Measurements from ENCODE around the gene REV1.

REV1 gene

DNA sequence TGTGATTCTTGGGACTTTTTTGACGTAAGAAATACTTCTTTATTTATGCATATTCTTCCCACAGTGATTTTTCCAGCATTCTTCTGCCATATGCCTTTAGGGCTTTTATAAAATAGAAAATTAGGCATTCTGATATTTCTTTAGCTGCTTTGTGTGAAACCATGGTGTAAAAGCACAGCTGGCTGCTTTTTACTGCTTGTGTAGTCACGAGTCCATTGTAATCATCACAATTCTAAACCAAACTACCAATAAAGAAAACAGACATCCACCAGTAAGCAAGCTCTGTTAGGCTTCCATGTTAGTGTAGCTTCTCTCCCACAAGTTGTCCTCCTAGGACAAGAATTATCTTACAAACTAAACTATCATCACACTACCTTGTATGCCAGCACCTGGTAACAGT lies 90.0 kb downstream of the REV1 start:
- no peaks in the 10 kb centered on the region for H3K4me1 ChIP-seq (ENCODE audit: control insufficient read depth, low read depth, low read length)
- H4K8ac ChIP-seq (ENCODE audit: low read depth, low read length): no peak overlapping the region
- H3K4ac ChIP-seq (ENCODE audit: low read depth, low read length): no peak overlapping the region
- H3K27me3 ChIP-seq (ENCODE audit: insufficient read depth, low read length, poor library complexity): no peaks in the 10 kb centered on the region
- WGBS (ENCODE audit: extremely low coverage, insufficient coverage, low lambda C conversion rate): no CpG with 5 or more reads among the region's 2 CpGs
- H3K23ac ChIP-seq (ENCODE audit: low read length): no peak overlapping the region
- no peak overlapping the region for H2BK15ac ChIP-seq (replicated peaks; ENCODE audit: low read depth)
- H4K5ac ChIP-seq (ENCODE audit: low read length): no peak overlapping the region
- H3K56ac ChIP-seq (ENCODE audit: low read length): no peak overlapping the region
- no peak overlapping the region for H3K4me3 ChIP-seq (ENCODE audit: low read length)
- H2AK5ac ChIP-seq (ENCODE audit: low read length): no peak overlapping the region
- no peak overlapping the region for H2BK120ac ChIP-seq (ENCODE audit: low read depth, low read length)
- H3K27ac ChIP-seq (ENCODE audit: low read depth, low read length): no peak overlapping the region
- no peak for DNase-seq
- H3K79me2 ChIP-seq (ENCODE audit: control insufficient read depth, insufficient read depth, low read length): no peaks in the 10 kb centered on the region
- H3K4me2 ChIP-seq (ENCODE audit: low read length): no peak overlapping the region
- H3K9ac ChIP-seq (ENCODE audit: low read length): no peak overlapping the region
- H2BK5ac ChIP-seq (ENCODE audit: low read length): no peak overlapping the region
- H3K79me1 ChIP-seq (ENCODE audit: low read length): no peaks in the 10 kb centered on the region
- peaks cover 5% of the 10 kb centered on the region for H3K36me3 ChIP-seq (ENCODE audit: control insufficient read depth, insufficient read depth, low read length)
- no peak overlapping the region for H3K18ac ChIP-seq (ENCODE audit: low read length)

DNA sequence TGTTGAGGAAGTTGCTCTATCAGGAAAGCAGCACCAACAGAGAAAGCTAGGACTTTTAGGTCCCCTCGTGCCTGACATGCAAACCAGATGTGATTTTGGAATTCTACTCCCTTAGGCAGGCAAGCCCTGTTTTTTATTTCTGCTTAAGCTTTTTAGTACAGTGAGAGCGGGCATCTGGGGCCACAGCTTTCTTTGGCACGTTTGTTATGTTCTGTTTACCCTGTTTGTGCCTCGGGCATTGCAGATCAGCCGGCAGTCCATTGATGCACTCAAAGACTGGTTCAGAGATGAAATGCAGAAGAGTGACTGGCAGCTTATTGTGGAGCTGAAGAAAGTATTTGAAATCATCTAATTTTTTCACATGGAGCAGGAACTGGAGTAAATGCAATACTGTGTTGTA lies 90.8 kb downstream of the REV1 start:
- Histone ChIP-seq H3K79me1 (ENCODE audit: low read length) (no peaks in the 10 kb centered on the region), H3K79me2 (ENCODE audit: control insufficient read depth, insufficient read depth, low read length) (no peaks in the 10 kb centered on the region), H3K27ac (ENCODE audit: low read depth, low read length) (no peak overlapping the region), H3K4me2 (ENCODE audit: low read length) (no peak overlapping the region), H3K4me1 (ENCODE audit: control insufficient read depth, low read depth, low read length) (no peaks in the 10 kb centered on the region), H2BK120ac (ENCODE audit: low read depth, low read length) (no peak overlapping the region), H2BK15ac (replicated peaks; ENCODE audit: low read depth) (no peak overlapping the region), H4K5ac (ENCODE audit: low read length) (no peak overlapping the region), H2BK5ac (ENCODE audit: low read length) (no peak overlapping the region), H3K23ac (ENCODE audit: low read length) (no peak overlapping the region), H4K8ac (ENCODE audit: low read depth, low read length) (no peak overlapping the region), H3K4ac (ENCODE audit: low read depth, low read length) (no peak overlapping the region), H3K4me3 (ENCODE audit: low read length) (no peak overlapping the region), H3K27me3 (ENCODE audit: insufficient read depth, low read length, poor library complexity) (no peaks in the 10 kb centered on the region), H3K9ac (ENCODE audit: low read length) (no peak overlapping the region), H2AK5ac (ENCODE audit: low read length) (no peak overlapping the region), H3K56ac (ENCODE audit: low read length) (no peak overlapping the region), H3K18ac (ENCODE audit: low read length) (no peak overlapping the region), H3K36me3 (ENCODE audit: control insufficient read depth, insufficient read depth, low read length) (peaks cover 5% of the 10 kb centered on the region)
- DNase-seq: no peak
- no CpG with 5 or more reads among the region's 5 CpGs for WGBS (ENCODE audit: extremely low coverage, insufficient coverage, low lambda C conversion rate)

DNA sequence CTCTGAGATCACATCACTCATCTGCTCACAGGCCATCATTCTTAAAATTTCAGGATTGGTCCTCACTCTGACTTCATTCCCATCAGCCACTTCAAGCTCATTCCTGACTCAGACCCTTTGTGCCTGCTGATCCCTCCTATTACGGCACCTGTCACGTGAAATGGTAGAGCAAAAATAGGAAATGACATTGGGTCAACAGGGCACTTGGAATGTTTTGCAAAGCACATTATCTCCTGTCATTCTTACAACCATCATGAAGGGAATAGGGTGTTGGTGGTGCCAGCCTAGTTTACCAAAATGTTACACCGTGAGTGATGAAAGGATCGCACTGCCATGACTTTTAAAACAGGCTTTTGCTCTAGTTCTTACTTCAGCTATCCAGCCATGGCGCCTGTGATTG lies 91.5 kb downstream of the REV1 start:
- no peak overlapping the region for H3K4ac ChIP-seq (ENCODE audit: low read depth, low read length)
- no peaks in the 10 kb centered on the region for H3K27me3 ChIP-seq (ENCODE audit: insufficient read depth, low read length, poor library complexity)
- no peak overlapping the region for H2BK15ac ChIP-seq (replicated peaks; ENCODE audit: low read depth)
- H3K4me3 ChIP-seq (ENCODE audit: low read length): no peak overlapping the region
- no peak overlapping the region for H3K56ac ChIP-seq (ENCODE audit: low read length)
- no peak overlapping the region for H3K23ac ChIP-seq (ENCODE audit: low read length)
- H3K18ac ChIP-seq (ENCODE audit: low read length): no peak overlapping the region
- no peak overlapping the region for H2AK5ac ChIP-seq (ENCODE audit: low read length)
- H4K5ac ChIP-seq (ENCODE audit: low read length): no peak overlapping the region
- H3K36me3 ChIP-seq (ENCODE audit: control insufficient read depth, insufficient read depth, low read length): peaks cover 8% of the 10 kb centered on the region
- no peaks in the 10 kb centered on the region for H3K79me2 ChIP-seq (ENCODE audit: control insufficient read depth, insufficient read depth, low read length)
- no peak overlapping the region for H3K4me2 ChIP-seq (ENCODE audit: low read length)
- H3K4me1 ChIP-seq (ENCODE audit: control insufficient read depth, low read depth, low read length): no peaks in the 10 kb centered on the region
- no peak overlapping the region for H3K27ac ChIP-seq (ENCODE audit: low read depth, low read length)
- no peak for DNase-seq
- no peak overlapping the region for H2BK5ac ChIP-seq (ENCODE audit: low read length)
- H4K8ac ChIP-seq (ENCODE audit: low read depth, low read length): no peak overlapping the region
- no peak overlapping the region for H2BK120ac ChIP-seq (ENCODE audit: low read depth, low read length)
- H3K79me1 ChIP-seq (ENCODE audit: low read length): no peaks in the 10 kb centered on the region
- no CpG with 5 or more reads among the region's 5 CpGs for WGBS (ENCODE audit: extremely low coverage, insufficient coverage, low lambda C conversion rate)
- no peak overlapping the region for H3K9ac ChIP-seq (ENCODE audit: low read length)

GRCh38 chr2:99397266-99397920 lies 92.4 kb downstream of the REV1 start:
- no CpG with 5 or more reads among the region's 3 CpGs for WGBS (ENCODE audit: extremely low coverage, insufficient coverage, low lambda C conversion rate)
- H3K36me3 ChIP-seq (ENCODE audit: control insufficient read depth, insufficient read depth, low read length): peaks cover 8% of the 10 kb centered on the region
- no peak overlapping the region for H3K9ac ChIP-seq (ENCODE audit: low read length)
- no peak overlapping the region for H3K18ac ChIP-seq (ENCODE audit: low read length)
- H2BK15ac ChIP-seq (replicated peaks; ENCODE audit: low read depth): no peak overlapping the region
- H4K8ac ChIP-seq (ENCODE audit: low read depth, low read length): no peak overlapping the region
- no peak overlapping the region for H4K5ac ChIP-seq (ENCODE audit: low read length)
- no peak overlapping the region for H3K4me2 ChIP-seq (ENCODE audit: low read length)
- no peaks in the 10 kb centered on the region for H3K79me2 ChIP-seq (ENCODE audit: control insufficient read depth, insufficient read depth, low read length)
- H2AK5ac ChIP-seq (ENCODE audit: low read length): no peak overlapping the region
- no peak overlapping the region for H2BK120ac ChIP-seq (ENCODE audit: low read depth, low read length)
- no peaks in the 10 kb centered on the region for H3K79me1 ChIP-seq (ENCODE audit: low read length)
- no peak overlapping the region for H3K4ac ChIP-seq (ENCODE audit: low read depth, low read length)
- H3K4me1 ChIP-seq (ENCODE audit: control insufficient read depth, low read depth, low read length): no peaks in the 10 kb centered on the region
- DNase-seq: no peak
- H3K23ac ChIP-seq (ENCODE audit: low read length): no peak overlapping the region
- H3K27ac ChIP-seq (ENCODE audit: low read depth, low read length): no peak overlapping the region
- H2BK5ac ChIP-seq (ENCODE audit: low read length): no peak overlapping the region
- H3K27me3 ChIP-seq (ENCODE audit: insufficient read depth, low read length, poor library complexity): no peaks in the 10 kb centered on the region
- no peak overlapping the region for H3K4me3 ChIP-seq (ENCODE audit: low read length)
- no peak overlapping the region for H3K56ac ChIP-seq (ENCODE audit: low read length)

- H3K9ac ChIP-seq (ENCODE audit: low read length): no peak overlapping the region
- WGBS (ENCODE audit: extremely low coverage, insufficient coverage, low lambda C conversion rate): no CpG with 5 or more reads among the region's 3 CpGs
- no peak overlapping the region for H3K56ac ChIP-seq (ENCODE audit: low read length)
- no peak overlapping the region for H3K4ac ChIP-seq (ENCODE audit: low read depth, low read length)
- H3K23ac ChIP-seq (ENCODE audit: low read length): no peak overlapping the region
- no peak overlapping the region for H2BK120ac ChIP-seq (ENCODE audit: low read depth, low read length)
- no peak for DNase-seq
- no peak overlapping the region for H2AK5ac ChIP-seq (ENCODE audit: low read length)
- H3K79me1 ChIP-seq (ENCODE audit: low read length): no peaks in the 10 kb centered on the region
- H3K79me2 ChIP-seq (ENCODE audit: control insufficient read depth, insufficient read depth, low read length): no peaks in the 10 kb centered on the region
- no peak overlapping the region for H2BK5ac ChIP-seq (ENCODE audit: low read length)
- no peak overlapping the region for H3K27ac ChIP-seq (ENCODE audit: low read depth, low read length)
- no peaks in the 10 kb centered on the region for H3K4me1 ChIP-seq (ENCODE audit: control insufficient read depth, low read depth, low read length)
- H3K18ac ChIP-seq (ENCODE audit: low read length): no peak overlapping the region
- H3K36me3 ChIP-seq (ENCODE audit: control insufficient read depth, insufficient read depth, low read length): peaks cover 9% of the 10 kb centered on the region
- no peak overlapping the region for H3K4me3 ChIP-seq (ENCODE audit: low read length)
- no peak overlapping the region for H4K5ac ChIP-seq (ENCODE audit: low read length)
- H2BK15ac ChIP-seq (replicated peaks; ENCODE audit: low read depth): no peak overlapping the region
- H3K4me2 ChIP-seq (ENCODE audit: low read length): no peak overlapping the region
- H4K8ac ChIP-seq (ENCODE audit: low read depth, low read length): no peak overlapping the region
- H3K27me3 ChIP-seq (ENCODE audit: insufficient read depth, low read length, poor library complexity): no peaks in the 10 kb centered on the region
These were observed 94.2 kb downstream of the REV1 start for GRCh38 chr2:99395589-99396130.

GRCh38 chr2:99389946-99390345 lies 99.9 kb downstream of the REV1 start:
- Histone ChIP-seq H3K23ac (ENCODE audit: low read length) (no peak overlapping the region), H4K8ac (ENCODE audit: low read depth, low read length) (no peak overlapping the region), H3K9ac (ENCODE audit: low read length) (no peak overlapping the region), H3K4me3 (ENCODE audit: low read length) (no peak overlapping the region), H2BK15ac (replicated peaks; ENCODE audit: low read depth) (no peak overlapping the region), H3K27ac (ENCODE audit: low read depth, low read length) (no peak overlapping the region), H3K79me2 (ENCODE audit: control insufficient read depth, insufficient read depth, low read length) (no peaks in the 10 kb centered on the region), H3K18ac (ENCODE audit: low read length) (no peak overlapping the region), H3K56ac (ENCODE audit: low read length) (no peak overlapping the region), H3K4me2 (ENCODE audit: low read length) (no peak overlapping the region), H2BK120ac (ENCODE audit: low read depth, low read length) (no peak overlapping the region), H4K5ac (ENCODE audit: low read length) (no peak overlapping the region), H3K27me3 (ENCODE audit: insufficient read depth, low read length, poor library complexity) (no peaks in the 10 kb centered on the region), H2BK5ac (ENCODE audit: low read length) (no peak overlapping the region), H3K79me1 (ENCODE audit: low read length) (no peaks in the 10 kb centered on the region), H2AK5ac (ENCODE audit: low read length) (no peak overlapping the region), H3K4ac (ENCODE audit: low read depth, low read length) (no peak overlapping the region), H3K4me1 (ENCODE audit: control insufficient read depth, low read depth, low read length) (no peaks in the 10 kb centered on the region), H3K36me3 (ENCODE audit: control insufficient read depth, insufficient read depth, low read length) (peaks cover 6% of the 10 kb centered on the region)
- WGBS (ENCODE audit: extremely low coverage, insufficient coverage, low lambda C conversion rate): no CpG with 5 or more reads among the region's 3 CpGs
- DNase-seq: no peak
